ENCODE measurements around the gene PTPN22. TPM values are rescaled to one million over a fixed set of nuclear protein-coding genes. Genes with fewer than 3 reads are reported as not detected.

The PTPN22 gene
- total and polyA plus RNA-seq, 7 experiments from 2014 or later: 22.2 to 76.7 (median 29.7) TPM

- Histone ChIP-seq H3K27ac (ENCODE audit: low read depth, low read length) (no peak overlapping the region), H3K4me1 (ENCODE audit: control insufficient read depth in 2 of 2, insufficient read depth in 2 of 2, low read length in 2 of 2) (peaks cover 40 to 47% of the 10 kb centered on the region in 2 donors), H3K27me3 (ENCODE audit: control insufficient read depth in 2 of 2, insufficient read depth in 2 of 2, low read length in 2 of 2) (no peaks in the 10 kb centered on the region), H3K4me3 (ENCODE audit: low read length) (no peak overlapping the region), H3K9me3 (ENCODE audit: control insufficient read depth in 2 of 3, low read length in 3 of 3) (no peaks in the 10 kb centered on the region), H3K36me3 (ENCODE audit: control insufficient read depth in 2 of 3, insufficient read depth in 3 of 3, low read length in 3 of 3) (peaks cover 0 to 6% (median 0%) of the 10 kb centered on the region in 3 experiments)
- Mint-ChIP-seq H3K9me3 (no peaks in the 10 kb centered on the region), H3K27me3 (no peaks in the 10 kb centered on the region), H3K27ac (peak overlapping the region; percentile 2 to 81 (median 48)), H3K4me3 (peak overlapping the region in 1 of 10 donors; percentile 4), H3K4me1 (peaks cover 44 to 63% (median 59%) of the 10 kb centered on the region in 7 donors), H3K36me3 (peaks cover 0 to 45% (median 9%) of the 10 kb centered on the region in 5 donors)
- POLR2A ChIA-PET: interaction anchor here (0.7 to 4.3 kb wide), 7 partner anchors 13 to 145 kb away, joined by 3 to 45 read pairs (median 4); partner anchors contain the start of genes PHTF1 and RSBN1
- CTCF ChIA-PET: no interaction called here
- ATAC-seq (no peak), DNase-seq (no peak)
- intact Hi-C loops (cut with micrococcal nuclease): loop anchor here (10.0 kb wide), 1 partner anchor 391 kb away; the partner anchor contains the start of gene MAGI3 (in 2 of the 2)
Measured at GRCh38 chr1:113786069-113786468, 85.4 kb downstream of the PTPN22 start.

GRCh38 chr1:113784104-113784779, 87.3 kb downstream of the PTPN22 start:
- no peaks in the 10 kb centered on the region for H3K27me3 Mint-ChIP-seq
- Histone ChIP-seq H3K9me3 (ENCODE audit: control insufficient read depth in 2 of 3, low read length in 3 of 3) (no peaks in the 10 kb centered on the region), H3K27me3 (ENCODE audit: control insufficient read depth in 2 of 2, insufficient read depth in 2 of 2, low read length in 2 of 2) (no peaks in the 10 kb centered on the region), H3K4me1 (ENCODE audit: control insufficient read depth in 2 of 2, insufficient read depth in 2 of 2, low read length in 2 of 2) (peaks cover 52 to 62% of the 10 kb centered on the region in 2 donors), H3K4me3 (ENCODE audit: low read length) (peak overlapping the region; percentile 7), H3K36me3 (ENCODE audit: control insufficient read depth in 2 of 3, insufficient read depth in 3 of 3, low read length in 3 of 3) (peaks cover 0 to 2% (median 0%) of the 10 kb centered on the region in 3 experiments), H3K27ac (ENCODE audit: low read depth, low read length) (peak overlapping the region; percentile 61)
- H3K9me3 Mint-ChIP-seq: no peaks in the 10 kb centered on the region
- peak overlapping the region in 4 of 9 donors; percentile 60 to 97 (median 91) for H3K27ac Mint-ChIP-seq
- peak overlapping the region in 7 of 10 donors; percentile 5 to 80 (median 67) for H3K4me3 Mint-ChIP-seq
- DNase-seq: peak in 1 of 9 donors; percentile 8
- H3K36me3 Mint-ChIP-seq: peaks cover 0 to 32% (median 5%) of the 10 kb centered on the region in 5 donors
- H3K4me1 Mint-ChIP-seq: peaks cover 39 to 56% (median 41%) of the 10 kb centered on the region in 7 donors
- ATAC-seq: peak; percentile 57
- ChIA-PET POLR2A (interaction anchor here (0.6 to 4.3 kb wide), 6 partner anchors 8 to 28 kb away, joined by 3 to 45 read pairs (median 4); partner anchors contain the start of genes PHTF1 and RSBN1), CTCF (interaction anchor here (0.6 to 1.6 kb wide), 3 partner anchors 25 to 103 kb away, joined by 3 to 4 read pairs (median 3); partner anchors contain the start of genes PHTF1 and RSBN1)
- intact Hi-C loops (cut with micrococcal nuclease): loop anchor here (10.0 kb wide), 1 partner anchor 389 kb away; the partner anchor contains the start of gene MAGI3 (in 2 of the 2)

GRCh38 chr1:113783254-113784103, 88.0 kb downstream of the PTPN22 start:
- H3K27ac Mint-ChIP-seq: peak overlapping the region in 4 of 9 donors; percentile 60 to 97 (median 90)
- H3K4me1 ChIP-seq (ENCODE audit: control insufficient read depth in 2 of 2, insufficient read depth in 2 of 2, low read length in 2 of 2): peaks cover 52 to 62% of the 10 kb centered on the region in 2 donors
- peak; percentile 98 for ATAC-seq

GRCh38 chr1:113782406-113782805, 89.1 kb downstream of the PTPN22 start:
- no peak for ATAC-seq
- peaks cover 0 to 4% (median 0%) of the 10 kb centered on the region in 11 donors for H3K9me3 Mint-ChIP-seq
- Histone ChIP-seq H3K36me3 (ENCODE audit: control insufficient read depth in 2 of 3, insufficient read depth in 3 of 3, low read length in 3 of 3) (no peaks in the 10 kb centered on the region), H3K9me3 (ENCODE audit: control insufficient read depth in 2 of 3, low read length in 3 of 3) (no peaks in the 10 kb centered on the region), H3K4me3 (ENCODE audit: low read length) (no peak overlapping the region), H3K4me1 (ENCODE audit: control insufficient read depth in 2 of 2, insufficient read depth in 2 of 2, low read length in 2 of 2) (peaks cover 52 to 62% of the 10 kb centered on the region in 2 donors), H3K27ac (ENCODE audit: low read depth, low read length) (peak overlapping the region; percentile 61), H3K27me3 (ENCODE audit: control insufficient read depth in 2 of 2, insufficient read depth in 2 of 2, low read length in 2 of 2) (no peaks in the 10 kb centered on the region)
- H3K27ac Mint-ChIP-seq: peak overlapping the region in 1 of 9 donors; percentile 64
- DNase-seq: no peak
- CTCF ChIA-PET: interaction anchor here (0.5 to 0.8 kb wide), 3 partner anchors 10 to 23 kb away, joined by 3 to 4 read pairs (median 3); partner anchors contain the start of gene PHTF1
- no peaks in the 10 kb centered on the region for H3K27me3 Mint-ChIP-seq
- peaks cover 23 to 47% (median 33%) of the 10 kb centered on the region in 7 donors for H3K4me1 Mint-ChIP-seq
- POLR2A ChIA-PET: interaction anchor here (1.0 to 2.6 kb wide), 4 partner anchors 9 to 36 kb away, joined by 3 to 14 read pairs (median 8); partner anchors contain the start of genes PHTF1 and RSBN1
- intact Hi-C loops (cut with micrococcal nuclease): loop anchor here (10.0 kb wide), 1 partner anchor 388 kb away; the partner anchor contains the start of gene MAGI3 (in 2 of the 2)
- peak overlapping the region in 2 of 10 donors; percentile 54 to 74 for H3K4me3 Mint-ChIP-seq
- H3K36me3 Mint-ChIP-seq: peaks cover 4 to 28% (median 10%) of the 10 kb centered on the region in 5 donors

More at GRCh38 chr1:113783254-113784103, 88.0 kb downstream of the PTPN22 start:
- CTCF ChIA-PET: interaction anchor here (0.8 to 1.6 kb wide), 2 partner anchors 28 to 148 kb away, joined by 4 to 6 read pairs; partner anchors contain the start of gene RSBN1
- peak overlapping the region; percentile 61 for H3K27ac ChIP-seq (ENCODE audit: low read depth, low read length)
- DNase-seq: peak in 7 of 9 donors; percentile 57 to 74 (median 66)
- H3K27me3 ChIP-seq (ENCODE audit: control insufficient read depth in 2 of 2, insufficient read depth in 2 of 2, low read length in 2 of 2): no peaks in the 10 kb centered on the region
- peaks cover 0 to 3% (median 0%) of the 10 kb centered on the region in 11 donors for H3K9me3 Mint-ChIP-seq
- intact Hi-C loops (cut with micrococcal nuclease): loop anchor here (1.0 to 10.0 kb wide), 4 partner anchors 24 to 389 kb away; partner anchors contain the start of genes MAGI3 (in 2 of the 2), PHTF1 (in 2 of the 2) and RSBN1 (in 1 of the 2)
- peak overlapping the region in 7 of 10 donors; percentile 5 to 80 (median 67) for H3K4me3 Mint-ChIP-seq
- H3K4me3 ChIP-seq (ENCODE audit: low read length): peak overlapping the region; percentile 7
- POLR2A ChIA-PET: interaction anchor here (0.7 to 4.3 kb wide), 4 partner anchors 9 to 96 kb away, joined by 3 to 45 read pairs (median 4); partner anchors contain the start of gene RSBN1
- H3K36me3 Mint-ChIP-seq: peaks cover 4 to 29% (median 8%) of the 10 kb centered on the region in 5 donors
- H3K36me3 ChIP-seq (ENCODE audit: control insufficient read depth in 2 of 3, insufficient read depth in 3 of 3, low read length in 3 of 3): no peaks in the 10 kb centered on the region
- peaks cover 34 to 54% (median 42%) of the 10 kb centered on the region in 7 donors for H3K4me1 Mint-ChIP-seq
- H3K9me3 ChIP-seq (ENCODE audit: control insufficient read depth in 2 of 3, low read length in 3 of 3): no peaks in the 10 kb centered on the region
- H3K27me3 Mint-ChIP-seq: no peaks in the 10 kb centered on the region

- H3K4me1 ChIP-seq (ENCODE audit: control insufficient read depth in 2 of 2, insufficient read depth in 2 of 2, low read length in 2 of 2): peaks cover 52 to 60% of the 10 kb centered on the region in 2 donors
- peak overlapping the region; percentile 0 for H3K4me3 ChIP-seq (ENCODE audit: low read length)
- no peaks in the 10 kb centered on the region for H3K9me3 ChIP-seq (ENCODE audit: control insufficient read depth in 2 of 3, low read length in 3 of 3)
- ChIA-PET POLR2A (interaction anchor here (0.6 to 2.6 kb wide), 4 partner anchors 21 to 708 kb away, joined by 3 to 14 read pairs (median 8); partner anchors contain the start of genes PHTF1 and RSBN1), CTCF (no interaction called here)
- Mint-ChIP-seq H3K27ac (no peak overlapping the region), H3K9me3 (peaks cover 0 to 4% (median 0%) of the 10 kb centered on the region in 11 donors), H3K4me3 (no peak overlapping the region), H3K4me1 (peaks cover 4 to 36% (median 20%) of the 10 kb centered on the region in 7 donors), H3K36me3 (peaks cover 9 to 19% (median 16%) of the 10 kb centered on the region in 5 donors), H3K27me3 (no peaks in the 10 kb centered on the region)
- ATAC-seq (peak; percentile 26), DNase-seq (peak in 5 of 9 donors; percentile 17 to 50 (median 35))
- H3K27ac ChIP-seq (ENCODE audit: low read depth, low read length): peak overlapping the region; percentile 48
- intact Hi-C loops (cut with micrococcal nuclease): loop anchor here (10.0 kb wide), 1 partner anchor 386 kb away; the partner anchor contains the start of gene MAGI3 (in 2 of the 2)
- H3K27me3 ChIP-seq (ENCODE audit: control insufficient read depth in 2 of 2, insufficient read depth in 2 of 2, low read length in 2 of 2): no peaks in the 10 kb centered on the region
- H3K36me3 ChIP-seq (ENCODE audit: control insufficient read depth in 2 of 3, insufficient read depth in 3 of 3, low read length in 3 of 3): peaks cover 3 to 8% (median 3%) of the 10 kb centered on the region in 3 experiments
Measured at GRCh38 chr1:113780374-113781146, 91.0 kb downstream of the PTPN22 start.
